GM19023 (cell line): ENCODE results near the gene CRYGN.

Experiments used
- ATAC-seq: cut with Tn5 transposase; IDR thresholded peaks from one replicate; pipeline ENCODE4 v1.9.1; 2021; ENCODE audit warnings: mild to moderate bottlenecking, moderate library complexity; ENCODE audit not compliant: unreplicated experiment

Gene CRYGN, protein sequence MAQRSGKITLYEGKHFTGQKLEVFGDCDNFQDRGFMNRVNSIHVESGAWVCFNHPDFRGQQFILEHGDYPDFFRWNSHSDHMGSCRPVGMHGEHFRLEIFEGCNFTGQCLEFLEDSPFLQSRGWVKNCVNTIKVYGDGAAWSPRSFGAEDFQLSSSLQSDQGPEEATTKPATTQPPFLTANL

GRCh38 chr7:151439855-151440798 is at the start of gene CRYGN:
TSS of gene CRYGN (minus strand) at chr7:151440141. CDS start at chr7:151439917, 224 bp downstream.
- no peak for ATAC-seq

DNA sequence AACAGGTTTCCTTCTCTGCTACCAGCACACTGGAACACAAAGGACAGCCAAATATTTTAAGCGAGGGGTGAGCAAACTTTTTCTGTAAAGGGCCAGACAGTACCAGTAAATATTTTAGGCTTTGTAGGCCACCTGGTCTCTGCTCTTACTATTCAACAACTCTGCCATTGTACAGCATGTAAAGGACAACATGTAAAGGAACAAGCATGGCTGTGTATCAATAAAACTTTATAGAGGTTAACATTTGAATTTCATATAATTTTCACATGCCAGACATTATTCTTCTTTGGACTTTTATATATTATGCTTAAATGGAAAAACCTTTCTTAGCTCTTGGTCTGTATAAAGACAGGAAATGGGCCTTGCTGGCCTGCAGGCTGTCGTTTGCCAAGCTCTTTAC is 49.6 kb upstream of the CRYGN start:
- ATAC-seq: no peak

DNA sequence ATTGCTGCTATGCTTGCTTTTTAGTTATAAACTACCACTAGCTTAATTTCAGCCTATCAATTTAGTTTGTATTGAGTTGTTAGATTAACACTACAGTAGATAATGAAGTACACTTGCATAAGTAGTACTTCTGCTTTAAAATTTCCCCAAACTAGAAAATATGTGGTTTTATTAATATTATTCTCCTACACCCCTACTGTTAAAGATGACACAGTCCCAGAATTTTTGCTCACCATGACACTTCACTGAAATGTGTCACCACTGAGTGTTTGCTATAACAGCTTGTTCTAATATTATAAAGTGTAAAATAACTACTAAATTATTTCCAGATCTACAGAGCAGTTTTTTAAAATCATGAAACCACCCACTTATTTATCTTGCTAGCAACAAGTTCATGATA is 48.2 kb upstream of the CRYGN start:
- no peak for ATAC-seq

DNA sequence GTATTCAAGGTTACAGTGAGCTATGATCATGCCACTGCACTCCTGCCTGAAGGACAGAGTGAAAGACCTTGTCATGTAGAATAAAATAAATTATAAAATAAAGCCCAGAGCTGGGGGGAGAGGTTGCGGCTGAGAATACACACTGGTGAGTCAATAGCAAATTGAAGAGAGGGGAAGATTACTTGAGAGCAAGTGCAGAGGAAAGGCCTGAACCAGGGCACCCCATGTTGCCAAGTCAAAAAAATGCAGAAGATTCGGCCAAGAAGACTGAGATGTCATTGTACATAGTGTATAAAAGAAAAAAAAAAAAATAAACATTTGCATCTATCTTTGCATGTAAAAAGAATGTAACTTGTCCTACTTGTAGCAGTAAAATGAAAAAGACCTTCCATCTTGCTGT is 47.3 kb upstream of the CRYGN start:
- ATAC-seq: no peak

DNA sequence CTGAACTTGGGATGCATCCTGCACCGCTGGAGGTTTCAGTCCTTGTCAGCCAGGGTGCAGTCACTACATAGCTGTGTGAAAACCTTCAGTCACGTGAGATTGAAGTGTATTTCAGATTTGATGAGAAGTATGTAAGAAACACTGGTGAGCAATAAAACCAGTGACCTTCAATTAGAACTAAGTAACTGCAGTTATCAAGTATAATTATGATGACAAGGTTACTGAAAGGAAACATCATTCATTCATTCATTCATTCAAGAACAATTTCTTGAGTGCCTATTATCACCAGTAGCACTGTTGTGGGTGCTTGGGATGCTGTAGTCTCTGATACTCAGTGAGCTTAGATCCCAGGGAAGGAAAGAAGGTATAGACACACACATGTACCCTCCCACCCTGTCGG is 46.1 kb upstream of the CRYGN start:
- ATAC-seq: no peak

DNA sequence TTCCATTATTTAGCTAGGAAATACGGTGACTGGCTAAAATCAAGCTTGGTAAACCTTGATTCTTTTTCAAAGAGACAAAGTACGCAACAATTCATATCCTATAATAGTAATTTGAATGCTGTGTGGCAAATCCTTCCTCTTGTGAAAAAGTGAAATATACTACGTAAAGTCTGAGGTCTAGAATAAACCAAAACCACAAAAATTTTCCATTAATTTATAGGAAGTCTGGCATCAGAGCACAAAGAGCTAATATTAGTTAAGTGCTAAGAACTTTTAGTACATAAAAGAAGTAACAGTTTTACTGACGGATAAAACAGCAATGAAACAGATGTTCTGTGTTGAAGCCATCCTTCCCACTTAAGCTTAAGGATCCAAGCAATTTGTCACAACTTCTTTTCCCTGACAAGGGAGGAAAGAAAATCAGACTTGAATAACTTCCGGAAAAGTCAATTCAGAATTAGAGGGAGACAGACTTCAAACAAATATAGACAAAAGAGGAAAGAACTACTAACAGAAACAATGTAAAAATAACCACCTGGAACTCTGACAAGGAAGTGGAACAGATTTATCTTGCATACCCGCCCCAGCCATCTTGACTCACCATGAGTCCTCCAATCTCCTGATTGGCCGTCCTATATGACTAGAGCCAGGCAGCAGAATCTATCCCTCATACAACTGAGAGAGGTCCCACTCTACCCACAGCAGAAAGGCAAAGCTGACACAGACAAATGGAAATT is 45.2 kb upstream of the CRYGN start:
- ATAC-seq: no peak

GRCh38 chr7:151483711-151483983 is 43.7 kb upstream of the CRYGN start:
- no peak for ATAC-seq

GRCh38 chr7:151482883-151483710 is 43.2 kb upstream of the CRYGN start:
- ATAC-seq: no peak

DNA sequence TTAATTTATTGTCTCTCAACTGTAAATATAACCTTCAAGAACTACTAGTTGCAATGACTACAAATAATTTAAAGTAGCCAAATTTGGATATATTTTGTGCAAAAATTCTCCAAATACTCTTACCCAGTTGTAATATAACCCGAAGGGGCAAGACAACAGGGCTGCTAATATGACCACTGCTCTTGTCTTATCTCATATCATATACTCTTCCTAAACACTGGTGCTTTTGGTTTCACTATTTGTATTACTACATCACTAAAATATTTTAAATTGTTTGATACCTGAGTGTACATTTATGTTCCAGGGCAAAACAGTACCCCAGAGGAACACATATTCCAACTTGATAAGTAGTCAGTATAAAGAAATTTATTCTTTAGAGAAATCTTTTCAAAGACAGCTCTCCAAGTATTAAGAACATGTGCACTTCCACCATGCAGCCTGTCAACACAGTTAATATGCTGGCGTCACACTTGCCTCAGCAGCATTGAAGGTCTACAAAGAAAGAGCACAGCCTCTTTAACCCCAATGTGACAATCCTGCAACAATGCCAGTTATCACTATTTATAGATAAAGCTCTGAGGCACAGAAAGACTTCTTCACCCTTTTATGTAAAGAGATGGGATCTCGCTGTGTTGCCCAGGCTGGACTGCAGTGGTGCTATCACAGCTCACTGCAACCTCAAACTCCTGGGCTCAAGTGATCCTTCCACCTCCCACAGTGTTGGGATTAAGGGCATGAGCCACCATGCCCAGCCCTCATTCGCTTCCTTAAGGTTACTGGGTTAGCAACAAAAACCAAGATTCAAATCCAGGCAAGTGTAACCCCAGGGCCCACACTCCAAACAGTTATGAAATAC is 41.9 kb upstream of the CRYGN start:
- no peak for ATAC-seq

- ATAC-seq: no peak
Observed at GRCh38 chr7:151477867-151478266, 37.9 kb upstream of the CRYGN start.

DNA sequence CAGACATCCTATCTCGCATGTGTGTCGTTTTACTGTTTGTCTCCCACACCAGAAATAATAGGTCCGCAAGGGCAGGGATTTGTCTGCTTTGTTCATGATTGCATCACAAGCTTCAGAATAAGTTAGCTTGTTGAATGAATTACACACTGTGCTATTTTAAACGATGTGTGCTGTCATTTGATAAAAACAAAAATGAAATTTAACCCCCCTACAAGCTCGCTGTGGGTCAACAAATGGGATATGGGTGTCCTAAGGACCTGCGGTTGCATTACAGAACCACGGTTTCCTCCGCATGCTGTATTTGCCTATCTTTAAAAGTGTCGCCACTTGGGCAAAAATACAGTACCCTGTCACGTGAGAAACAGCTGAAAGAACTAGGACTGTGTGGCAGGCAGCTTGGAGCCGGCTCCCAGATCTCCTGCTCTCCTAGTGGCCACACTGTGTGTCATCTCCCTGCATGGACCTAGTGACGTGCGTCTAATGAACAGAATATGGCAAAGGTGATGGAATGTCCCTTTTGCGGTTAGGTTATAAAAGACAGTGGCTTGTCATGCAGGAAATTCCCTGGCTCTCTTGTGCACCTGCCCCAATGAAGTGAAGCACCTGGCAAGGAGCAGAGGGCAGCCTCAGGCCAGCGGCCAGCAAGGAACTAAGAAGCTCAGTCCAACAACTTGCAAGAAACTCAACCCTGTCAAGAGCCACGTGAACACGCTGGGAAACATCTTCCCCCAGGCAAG is 32.9 kb upstream of the CRYGN start:
- peak; percentile 53 for ATAC-seq

DNA sequence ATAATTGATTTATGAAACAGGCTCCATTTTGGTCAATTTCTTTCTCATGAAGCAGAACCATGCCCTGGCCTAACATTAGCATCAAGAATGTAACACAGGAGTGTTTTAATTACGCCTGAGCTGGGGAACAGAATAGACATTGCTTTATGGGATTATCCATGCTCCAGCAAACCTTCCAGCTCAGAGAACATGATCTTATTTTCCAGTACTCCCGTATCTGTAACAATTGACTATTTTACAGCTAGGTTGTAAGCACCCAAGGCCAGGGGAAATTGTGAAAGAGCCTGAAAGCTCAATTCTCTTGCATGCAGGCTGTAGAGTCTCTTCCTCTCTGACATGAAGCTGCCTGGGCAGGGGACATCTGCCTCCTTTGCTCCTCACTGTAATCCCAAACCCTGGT is 30.8 kb upstream of the CRYGN start:
- no peak for ATAC-seq

GRCh38 chr7:151469281-151469680 is 29.3 kb upstream of the CRYGN start:
- no peak for ATAC-seq

DNA sequence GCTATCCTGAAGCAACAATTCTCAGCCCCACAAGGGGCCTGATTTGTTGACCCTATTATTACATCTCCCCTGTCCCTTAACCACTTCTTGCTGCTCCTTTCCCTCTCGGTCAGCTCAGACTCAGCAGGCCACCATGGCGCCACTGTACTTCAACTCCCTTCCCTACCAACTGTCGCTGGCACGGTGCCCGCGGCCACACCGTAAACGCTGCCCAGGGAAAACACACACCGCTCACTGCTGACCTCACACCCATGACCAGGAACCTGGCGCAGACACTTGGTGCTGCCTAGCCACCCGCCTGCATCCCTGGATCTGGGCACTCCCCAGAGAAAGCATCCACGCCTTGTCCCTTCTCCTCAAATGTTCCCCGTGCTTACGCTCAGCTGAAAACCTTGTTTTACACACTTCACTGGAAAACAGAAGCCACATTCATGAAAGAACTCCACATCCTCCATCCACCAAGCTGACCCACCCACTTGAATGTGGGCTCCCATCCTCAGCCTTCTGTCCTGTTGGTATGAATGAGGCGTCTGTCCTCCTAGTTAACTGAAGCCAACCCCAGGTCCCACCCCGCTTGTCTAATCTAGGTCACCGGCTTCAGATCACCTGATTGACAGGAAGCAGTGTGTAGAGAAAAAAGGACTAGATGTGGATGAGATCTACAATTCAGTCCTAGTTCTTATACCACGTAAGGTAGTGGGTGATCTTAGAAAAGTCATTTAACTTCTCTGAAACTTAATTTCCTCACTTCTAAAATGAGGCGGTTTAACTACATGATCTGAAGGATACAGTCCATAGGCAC is 28.5 kb upstream of the CRYGN start:
- no peak for ATAC-seq

GRCh38 chr7:151465169-151465568 is 25.2 kb upstream of the CRYGN start:
- ATAC-seq: no peak

- ATAC-seq: no peak
Observed at GRCh38 chr7:151462306-151462779, 22.4 kb upstream of the CRYGN start.

DNA sequence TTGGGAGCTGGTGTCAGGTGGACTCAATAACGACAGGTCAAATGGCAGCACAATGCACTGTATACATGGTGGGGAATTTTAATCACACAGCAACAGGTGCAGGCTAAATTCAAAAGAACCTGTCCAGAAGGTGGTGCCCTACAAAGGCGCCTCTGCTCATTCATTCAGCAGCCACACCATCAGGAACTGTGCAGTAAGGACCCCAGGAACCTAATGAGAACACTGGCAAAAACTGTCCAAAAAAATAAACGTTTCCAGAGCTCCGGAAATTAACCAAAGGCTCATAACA is 21.9 kb upstream of the CRYGN start:
- ATAC-seq: no peak

GRCh38 chr7:151461096-151461941 is 21.4 kb upstream of the CRYGN start:
- no peak for ATAC-seq
